Vein endothelial cell (primary cell): ENCODE results near the gene FOXL2. TPM values are rescaled to one million over a fixed set of nuclear protein-coding genes. Genes with fewer than 3 reads are reported as not detected.

ENCODE experiments used
- total RNA-seq: library from RNA; depleted of rRNA; stranded (reverse); fragments of >200 nt; gene quantifications from 2 replicates; pipeline ENCODE4 v1.2.3, GENCODE V29; 2012

Gene FOXL2
- under 0.01 and 0.10 TPM in 2 replicates for total RNA-seq

DNA sequence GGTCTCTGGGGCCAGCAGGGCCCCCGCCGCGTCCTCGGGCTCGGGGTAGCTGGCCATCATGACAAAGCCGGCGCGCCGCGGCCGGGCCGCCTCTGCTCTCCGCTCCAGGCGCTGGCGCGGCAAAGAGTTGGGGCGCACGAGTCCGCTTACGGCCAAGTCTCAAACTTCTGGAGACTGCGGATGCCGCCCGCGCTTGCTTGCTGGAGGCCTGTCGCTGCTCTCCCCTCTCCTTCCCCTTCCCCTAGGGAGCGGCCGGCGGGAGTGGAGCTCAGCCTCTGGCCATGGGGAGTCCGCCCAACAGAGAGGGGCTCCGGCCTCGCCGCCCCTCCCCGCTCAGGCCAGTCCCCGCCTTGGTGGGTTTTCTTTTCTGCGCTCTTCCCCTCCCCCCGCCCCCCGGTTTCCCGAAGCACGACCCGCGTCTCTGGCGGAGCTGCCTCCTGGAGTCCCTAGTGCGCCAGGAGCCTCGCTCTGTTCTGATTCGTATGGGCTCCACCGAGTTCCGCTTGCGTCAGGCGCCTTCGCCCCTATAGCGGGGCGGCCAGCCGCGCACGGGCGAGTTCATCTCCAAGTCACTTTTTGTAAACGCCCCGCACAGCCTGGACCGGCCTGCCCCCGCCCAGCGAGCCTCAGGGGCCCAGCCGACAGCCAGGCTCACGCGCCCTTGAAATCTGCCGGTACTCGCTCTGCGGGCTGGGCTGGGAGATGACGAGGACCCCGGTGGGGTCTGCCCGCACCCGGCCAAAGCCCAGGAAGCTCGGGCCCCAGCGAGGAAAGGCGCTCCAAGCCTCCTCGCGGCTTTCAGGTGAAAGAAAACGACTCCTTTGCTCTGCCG lies at the start of gene FOXL2, which contains the start of gene FOXL2NB:
Gene FOXL2, minus strand, starts transcription at position 475 of the 832 bp plus-strand sequence. Its CDS starts 415 bp downstream, at position 60.
Gene FOXL2NB, plus strand, starts transcription at position 555 of the 832 bp plus-strand sequence. Its CDS starts 148 bp downstream, at position 703.

Other genes with a start within 250 kb of the FOXL2 start
- 15.7 and 17.7 TPM in 2 replicates for gene PIK3CB, start 112.2 kb downstream of the FOXL2 start, total RNA-seq
- 0.33 TPM in 1 of 2 replicates, not detected in the other for gene FOXL2NB, start 80 bp upstream of the FOXL2 start, total RNA-seq
- not detected in 2 replicates for gene PRR23A, start 59.1 kb upstream of the FOXL2 start, total RNA-seq
- gene PRR23B, start 73.8 kb upstream of the FOXL2 start, total RNA-seq = not detected in 2 replicates
- not detected in 2 replicates for gene PRR23C, start 97.8 kb upstream of the FOXL2 start, total RNA-seq